Left lung (tissue), 10 donors: ENCODE measurements around the gene GPC3. TPM values are rescaled to one million over a fixed set of nuclear protein-coding genes. Genes with fewer than 3 reads are reported as not detected.

Source experiments
- ATAC-seq: fragments of 200-7000 bp; cut with Tn5 transposase; one replicate; pipeline ENCODE4 v1.9.1; 2020; ENCODE audit warnings: moderate library complexity
- DNase-seq, 4 donors: peaks; one replicate each; pipeline ENCODE4 v3.0.0-alpha.2; 2013 to 2020
- H3K27ac ChIP-seq, 2 donors: fragments of 200-600 bp; sonication (generic) in 1 of 2; one replicate each; pipeline versions ENCODE4 v1.5.0 to v1.8.0; 2020 to 2021
- H3K27me3 ChIP-seq, 2 donors: fragments of 200-600 bp; sonication (generic) in 1 of 2; one replicate each; pipeline versions ENCODE4 v1.5.0 to v1.8.0; 2020 to 2021
- H3K36me3 ChIP-seq, 2 donors: fragments of 200-600 bp; sonication (generic) in 1 of 2; one replicate each; pipeline versions ENCODE4 v1.5.0 to v1.8.0; 2020 to 2021
- H3K4me1 ChIP-seq, 2 donors: fragments of 200-600 bp; one replicate each; pipeline ENCODE4 v1.8.0; 2021
- H3K4me3 ChIP-seq, 2 donors: fragments of 200-600 bp; sonication (generic) in 1 of 2; one replicate each; pipeline versions ENCODE4 v1.5.0 to v1.8.0; 2020 to 2021; ENCODE audit warnings: mild to moderate bottlenecking in 1 of 2
- H3K9me3 ChIP-seq, 2 donors: fragments of 200-600 bp; sonication (generic) in 1 of 2; one replicate each; pipeline versions ENCODE4 v1.5.0 to v1.8.0; 2020 to 2021
- CTCF ChIP-seq, 2 donors: fragments of 200-600 bp; sonication (generic) in 1 of 2; IDR thresholded peaks; one replicate each; pipeline versions ENCODE4 v1.5.0 to v1.8.0; 2021; ENCODE audit warnings: antibody characterized with exemption in 2 of 2
- intact Hi-C, 2 donors: fragments of 100-400 bp; cut with DNase I; formaldehyde crosslinking; loops; one replicate each; pipeline versions ENCODE4 v1.11.2 to v1.14.2; 2022
- polyA plus RNA-seq, 6 donors: library from polyadenylated mRNA; unstranded; fragments of 120-200 nt; gene quantifications; one replicate each; pipeline ENCODE4 v1.2.1, GENCODE V29; 2013; ENCODE audit not compliant: insufficient read length in 6 of 6
- total RNA-seq, 2 donors: library from RNA; stranded (reverse); fragmentation: NEBNext Ultra II Directional; extraction: Animal tissue kit (Norgen Biotek cat#: 25700); gene quantifications; one replicate each; pipeline ENCODE4 v1.2.1, GENCODE V29; 2021
- donor health status: DM: no; HTN: yes; CAD: no.
- donor health status: DM: no; HTN: no; CAD: no.

Gene GPC3
- total and polyA plus RNA-seq, 8 donors, result 42.1 to 581 (median 448) TPM

GRCh38 chrX:133947022-133947421 lies 38.4 kb downstream of the GPC3 start:
- H3K27me3 ChIP-seq, result peaks cover 0 to 13% of the 10 kb centered on the region in 2 donors
- no peak for TF ChIP-seq CTCF (IDR thresholded peaks at IDR 0.05)
- no peak for DNase-seq
- no peak for ATAC-seq
- no peaks in the 10 kb centered on the region for H3K36me3 ChIP-seq
- no peak overlapping the region for H3K27ac ChIP-seq
- no peak overlapping the region for H3K4me3 ChIP-seq
- no peaks in the 10 kb centered on the region for H3K9me3 ChIP-seq
- no peaks in the 10 kb centered on the region for H3K4me1 ChIP-seq
- intact Hi-C loops, result no loop called here

DNA sequence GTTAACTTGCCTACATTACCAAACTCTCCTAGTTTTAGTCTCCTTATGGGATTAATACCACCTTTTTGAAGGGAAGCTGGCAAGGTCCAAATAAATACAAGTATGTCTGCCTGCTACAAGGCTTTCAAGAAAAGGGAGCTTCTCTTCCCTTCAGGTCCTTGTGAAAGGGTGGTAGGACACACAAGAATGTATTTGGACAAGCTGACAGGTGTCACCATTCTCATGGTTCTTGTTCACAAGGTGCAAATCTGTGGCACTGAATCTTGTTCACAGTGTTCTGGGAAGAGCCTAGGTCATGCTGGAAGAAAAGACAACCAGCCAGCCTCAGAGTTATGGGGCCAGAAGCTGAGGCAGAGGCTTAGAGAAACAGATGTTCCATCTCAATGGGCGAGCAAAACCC lies 41.9 kb downstream of the GPC3 start:
- no peaks in the 10 kb centered on the region for H3K36me3 ChIP-seq
- peaks cover 0 to 17% of the 10 kb centered on the region in 2 donors for H3K27me3 ChIP-seq
- H3K4me1 ChIP-seq, result no peaks in the 10 kb centered on the region
- H3K9me3 ChIP-seq, result no peaks in the 10 kb centered on the region
- no peak overlapping the region for H3K4me3 ChIP-seq
- no peak for DNase-seq
- intact Hi-C loops, result no loop called here
- TF ChIP-seq CTCF (IDR thresholded peaks at IDR 0.05), result no peak
- ATAC-seq, result no peak
- H3K27ac ChIP-seq, result no peak overlapping the region

- Histone ChIP-seq H3K27ac (no peak overlapping the region), H3K9me3 (no peaks in the 10 kb centered on the region), H3K4me1 (no peaks in the 10 kb centered on the region), H3K36me3 (no peaks in the 10 kb centered on the region), H3K4me3 (no peak overlapping the region), H3K27me3 (peaks cover 0 to 10% of the 10 kb centered on the region in 2 donors)
- DNase-seq, result peak in 2 of 4 donors; percentile 56 to 66
- ATAC-seq, result no peak
- TF ChIP-seq CTCF (IDR thresholded peaks at IDR 0.05), result no peak
- intact Hi-C loops, result no loop called here
Measured at GRCh38 chrX:133939655-133940302, 45.6 kb downstream of the GPC3 start.

DNA sequence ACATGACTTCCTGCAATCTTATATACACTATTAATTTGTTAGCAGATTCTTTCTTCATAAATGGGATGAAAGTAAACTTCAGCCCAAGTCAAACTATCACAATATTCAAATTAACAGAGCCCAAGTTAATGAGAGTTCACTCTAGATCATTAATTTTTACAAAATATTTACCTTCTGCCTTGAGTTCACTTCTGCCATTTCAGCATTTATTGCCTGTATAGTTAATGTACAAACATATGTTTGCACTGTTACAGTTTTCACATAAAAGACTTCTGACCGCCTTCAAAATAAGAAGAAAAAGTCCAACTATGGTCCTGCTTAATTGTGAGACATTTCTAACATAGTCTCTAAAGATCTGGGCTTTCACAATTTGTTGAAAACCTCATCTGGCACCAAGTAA lies 46.9 kb downstream of the GPC3 start:
- no peaks in the 10 kb centered on the region for H3K4me1 ChIP-seq
- ATAC-seq, result no peak
- TF ChIP-seq CTCF (IDR thresholded peaks at IDR 0.05), result no peak

GRCh38 chrX:133937022-133937421 lies 48.4 kb downstream of the GPC3 start:
- Histone ChIP-seq H3K4me3 (no peak overlapping the region), H3K9me3 (no peaks in the 10 kb centered on the region), H3K27me3 (peaks cover 0 to 4% of the 10 kb centered on the region in 2 donors), H3K36me3 (no peaks in the 10 kb centered on the region), H3K27ac (no peak overlapping the region), H3K4me1 (no peaks in the 10 kb centered on the region)
- TF ChIP-seq CTCF (IDR thresholded peaks at IDR 0.05), result no peak
- ATAC-seq (no peak), DNase-seq (no peak)
- intact Hi-C loops, result no loop called here

More for the DNA sequence above, 46.9 kb downstream of the GPC3 start:
- no peaks in the 10 kb centered on the region for H3K9me3 ChIP-seq
- H3K4me3 ChIP-seq, result no peak overlapping the region
- no peak for DNase-seq
- no peak overlapping the region for H3K27ac ChIP-seq
- intact Hi-C loops, result no loop called here
- H3K36me3 ChIP-seq, result no peaks in the 10 kb centered on the region
- peaks cover 0 to 10% of the 10 kb centered on the region in 2 donors for H3K27me3 ChIP-seq
